ENCODE data around the gene DCAF12. TPM values are rescaled to one million over a fixed set of nuclear protein-coding genes. Genes with fewer than 3 reads are reported as not detected.
A peak's percentile ranks its signal among the peaks of the same experiment; 100 is the strongest.

Gene DCAF12
- total RNA-seq, 3 donors from 2014 or later = 25.6 to 36.7 (median 29.6) TPM

DNA sequence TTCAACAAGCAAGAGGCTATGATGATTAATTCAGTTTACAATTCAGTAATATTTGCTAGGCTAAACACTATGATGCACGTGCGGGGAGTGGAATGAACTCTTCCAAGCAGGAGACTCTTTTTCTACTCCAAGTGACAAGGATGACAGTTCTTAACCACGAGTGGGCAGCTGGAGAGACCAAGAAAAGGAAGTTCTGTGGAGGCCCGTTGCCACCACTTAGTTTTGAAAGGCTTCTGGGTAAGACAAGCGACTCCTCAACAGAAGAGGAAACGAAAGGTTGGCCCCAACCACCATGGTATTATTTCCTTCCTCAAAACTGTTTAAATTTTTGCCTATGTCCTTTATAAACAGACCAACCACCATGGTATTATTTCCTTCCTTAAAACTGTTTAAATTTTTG, 2.8 kb downstream of the DCAF12 start:
- Histone ChIP-seq H3K27me3 (no peaks in the 10 kb centered on the region), H3K9me3 (no peaks in the 10 kb centered on the region), H3K4me1 (peaks cover 0 to 9% of the 10 kb centered on the region in 2 donors), H3K36me3 (no peaks in the 10 kb centered on the region), H3K27ac (no peak overlapping the region), H3K4me3 (peak overlapping the region in 1 of 3 donors; percentile 6)
- TF ChIP-seq CTCF (IDR thresholded peaks at IDR 0.05) = no peak
- TF ChIP-seq POLR2A (IDR thresholded peaks at IDR 0.05) = no peak
- TF ChIP-seq POLR2AphosphoS5 (IDR thresholded peaks at IDR 0.05) = no peak
- intact Hi-C loops (cut with DNase I; ENCODE audit: low total_unique reads) = loop anchor here (5.0 to 10.0 kb wide), 3 partner anchors 51 to 1789 kb away; partner anchors contain the start of gene UBAP1
- peak in 1 of 2 donors; percentile 27 for DNase-seq (ENCODE audit: low spot score in 2 of 2)

DNA sequence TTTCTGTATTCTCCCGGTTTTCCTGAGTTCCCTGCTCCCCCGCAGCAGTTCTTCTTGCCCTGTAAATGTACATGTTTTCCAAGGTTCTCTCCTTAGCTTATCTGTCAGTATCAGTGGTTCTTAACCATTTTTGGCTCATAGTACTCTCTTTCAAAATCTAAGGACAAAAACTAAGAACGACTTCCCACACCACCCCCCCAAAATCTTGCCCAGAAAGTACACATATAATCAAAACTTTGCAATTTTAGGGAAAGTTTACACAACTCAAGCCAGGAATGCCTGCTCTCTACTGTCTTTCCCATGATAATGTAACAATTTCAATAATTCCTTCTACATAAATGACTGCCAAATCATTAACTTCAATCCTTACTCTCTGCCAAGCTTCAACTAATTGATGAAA, 4.5 kb downstream of the DCAF12 start:
- Histone ChIP-seq H3K27ac (no peak overlapping the region), H3K4me3 (no peak overlapping the region), H3K27me3 (no peaks in the 10 kb centered on the region), H3K4me1 (peaks cover 0 to 9% of the 10 kb centered on the region in 2 donors), H3K9me3 (no peaks in the 10 kb centered on the region), H3K36me3 (no peaks in the 10 kb centered on the region)
- TF ChIP-seq POLR2AphosphoS5 (IDR thresholded peaks at IDR 0.05) (no peak), POLR2A (IDR thresholded peaks at IDR 0.05) (no peak), CTCF (IDR thresholded peaks at IDR 0.05) (no peak)
- no peak for DNase-seq (ENCODE audit: low spot score in 2 of 2)
- intact Hi-C loops (cut with DNase I; ENCODE audit: low total_unique reads) = loop anchor here (5.0 to 10.0 kb wide), 3 partner anchors 53 to 1790 kb away; partner anchors contain the start of gene UBAP1

GRCh38 chr9:34119713-34120112, 6.8 kb downstream of the DCAF12 start:
- H3K9me3 ChIP-seq = no peaks in the 10 kb centered on the region
- no peak overlapping the region for H3K27ac ChIP-seq
- TF ChIP-seq POLR2A (IDR thresholded peaks at IDR 0.05) = no peak
- TF ChIP-seq CTCF (IDR thresholded peaks at IDR 0.05) = no peak
- no peak for TF ChIP-seq POLR2AphosphoS5 (IDR thresholded peaks at IDR 0.05)
- intact Hi-C loops (cut with DNase I; ENCODE audit: low total_unique reads) = loop anchor here (5.0 to 10.0 kb wide), 3 partner anchors 55 to 1793 kb away; partner anchors contain the start of gene UBAP1
- no peak overlapping the region for H3K4me3 ChIP-seq
- H3K27me3 ChIP-seq = no peaks in the 10 kb centered on the region
- no peaks in the 10 kb centered on the region for H3K36me3 ChIP-seq
- peaks cover 0 to 4% of the 10 kb centered on the region in 2 donors for H3K4me1 ChIP-seq
- no peak for DNase-seq (ENCODE audit: low spot score in 2 of 2)

GRCh38 chr9:34114436-34114835, 12.1 kb downstream of the DCAF12 start:
- Histone ChIP-seq H3K4me1 (no peaks in the 10 kb centered on the region), H3K36me3 (no peaks in the 10 kb centered on the region), H3K4me3 (no peak overlapping the region), H3K27me3 (no peaks in the 10 kb centered on the region), H3K9me3 (no peaks in the 10 kb centered on the region), H3K27ac (no peak overlapping the region)
- TF ChIP-seq POLR2AphosphoS5 (IDR thresholded peaks at IDR 0.05) (no peak), POLR2A (IDR thresholded peaks at IDR 0.05) (no peak), CTCF (IDR thresholded peaks at IDR 0.05) (no peak)
- intact Hi-C loops (cut with DNase I; ENCODE audit: low total_unique reads) = no loop called here
- no peak for DNase-seq (ENCODE audit: low spot score in 2 of 2)

DNA sequence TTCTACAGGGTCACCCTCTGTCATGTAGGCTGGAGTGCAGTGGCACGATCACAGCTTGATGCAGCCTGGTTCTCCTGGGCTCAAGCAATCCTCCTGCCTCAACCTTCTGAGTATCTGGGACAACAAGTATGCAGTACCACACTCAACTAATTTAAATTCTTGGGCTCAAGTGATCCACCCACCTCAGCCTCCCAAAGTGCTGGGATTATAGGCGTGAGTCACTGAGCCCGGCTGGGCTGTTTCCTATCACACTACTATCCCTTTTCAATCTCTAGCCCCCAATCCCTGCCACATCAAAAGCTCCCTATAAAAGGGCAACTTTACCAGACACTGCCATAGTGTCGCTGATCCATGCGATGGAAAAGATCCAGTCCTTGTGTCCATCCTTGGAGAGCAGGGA, 20.4 kb downstream of the DCAF12 start:
- Histone ChIP-seq H3K4me3 (no peak overlapping the region), H3K9me3 (no peaks in the 10 kb centered on the region), H3K4me1 (no peaks in the 10 kb centered on the region), H3K36me3 (peaks cover 2% of the 10 kb centered on the region), H3K27me3 (no peaks in the 10 kb centered on the region), H3K27ac (no peak overlapping the region)
- TF ChIP-seq CTCF (IDR thresholded peaks at IDR 0.05) = no peak
- no peak for TF ChIP-seq POLR2AphosphoS5 (IDR thresholded peaks at IDR 0.05)
- no peak for TF ChIP-seq POLR2A (IDR thresholded peaks at IDR 0.05)
- intact Hi-C loops (cut with DNase I; ENCODE audit: low total_unique reads) = no loop called here
- no peak for DNase-seq (ENCODE audit: low spot score in 2 of 2)

Measured in breast epithelium (tissue), 4 donors.